ENCODE data around the gene DNAI1.

DNA sequence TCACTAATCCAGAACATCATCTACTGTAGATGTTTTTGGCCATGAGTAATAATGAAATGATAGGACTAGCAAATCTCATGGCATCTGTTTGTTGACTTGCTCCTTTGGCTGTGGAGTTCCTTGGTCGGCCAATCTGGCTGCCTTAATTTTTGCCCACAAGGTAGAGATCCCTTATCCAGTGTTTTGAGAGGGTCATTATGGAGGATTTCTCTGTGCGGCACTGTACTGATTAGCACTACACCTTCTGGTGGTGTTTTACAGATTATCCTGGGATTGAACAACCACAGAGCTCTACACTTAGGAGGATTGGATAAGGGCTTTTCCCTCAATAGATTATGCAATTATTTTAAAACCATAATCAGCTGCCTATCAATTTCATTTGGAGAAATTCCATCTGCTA, 67.4 kb downstream of the DNAI1 start:
- TF ChIP-seq POLR2A (IDR thresholded peaks at IDR 0.05; ENCODE audit: low read depth, low read length) (no peak), TAF1 (IDR thresholded peaks at IDR 0.05; ENCODE audit: borderline replicate concordance, low read depth, low read length) (no peak), POLR2AphosphoS5 (IDR thresholded peaks at IDR 0.05; ENCODE audit: low read depth, low read length) (no peak)

All from GM12892 (cell line).